Brain microvascular endothelial cell (primary cell): ENCODE results near the gene MEI1.

Experiments used
- DNase-seq: peaks from one replicate; pipeline ENCODE4 v3.0.0-alpha.2; 2020
- H3K27ac ChIP-seq: fragments of 250-450 bp; sonication (Bioruptor Pico); 2 replicates; pipeline ENCODE4 v1.5.1; 2020; ENCODE audit warnings: mild to moderate bottlenecking, moderate library complexity
- H3K27me3 ChIP-seq: fragments of 250-450 bp; sonication (Bioruptor Pico); replicated peaks from 2 replicates; pipeline ENCODE4 v1.5.1; 2020; ENCODE audit warnings: mild to moderate bottlenecking
- H3K36me3 ChIP-seq: fragments of 250-450 bp; sonication (Bioruptor Pico); replicated peaks from 2 replicates; pipeline ENCODE4 v1.5.1; 2020; ENCODE audit warnings: mild to moderate bottlenecking
- H3K4me3 ChIP-seq: 2 replicates; pipeline ENCODE4 v1.5.1; 2011; ENCODE audit warnings: low read depth, mild to moderate bottlenecking, control low read depth, low read length, moderate library complexity
- in situ Hi-C: cut with HindIII; loops from 2 replicates; pipeline ENCODE4 v1.10.0; 2017; ENCODE audit warnings: low sequenced_read_pairs, low pct_ligation_motif_present
- TF ChIP-seq, protein P1 (sequence below): IDR thresholded peaks from 2 replicates; pipeline ENCODE4 v1.5.1; 2011; ENCODE audit warnings: low read depth, mild to moderate bottlenecking, moderate library complexity, low read length, control low read depth, inconsistent platforms; ENCODE audit errors: missing control alignments

The MEI1 gene

DNA sequence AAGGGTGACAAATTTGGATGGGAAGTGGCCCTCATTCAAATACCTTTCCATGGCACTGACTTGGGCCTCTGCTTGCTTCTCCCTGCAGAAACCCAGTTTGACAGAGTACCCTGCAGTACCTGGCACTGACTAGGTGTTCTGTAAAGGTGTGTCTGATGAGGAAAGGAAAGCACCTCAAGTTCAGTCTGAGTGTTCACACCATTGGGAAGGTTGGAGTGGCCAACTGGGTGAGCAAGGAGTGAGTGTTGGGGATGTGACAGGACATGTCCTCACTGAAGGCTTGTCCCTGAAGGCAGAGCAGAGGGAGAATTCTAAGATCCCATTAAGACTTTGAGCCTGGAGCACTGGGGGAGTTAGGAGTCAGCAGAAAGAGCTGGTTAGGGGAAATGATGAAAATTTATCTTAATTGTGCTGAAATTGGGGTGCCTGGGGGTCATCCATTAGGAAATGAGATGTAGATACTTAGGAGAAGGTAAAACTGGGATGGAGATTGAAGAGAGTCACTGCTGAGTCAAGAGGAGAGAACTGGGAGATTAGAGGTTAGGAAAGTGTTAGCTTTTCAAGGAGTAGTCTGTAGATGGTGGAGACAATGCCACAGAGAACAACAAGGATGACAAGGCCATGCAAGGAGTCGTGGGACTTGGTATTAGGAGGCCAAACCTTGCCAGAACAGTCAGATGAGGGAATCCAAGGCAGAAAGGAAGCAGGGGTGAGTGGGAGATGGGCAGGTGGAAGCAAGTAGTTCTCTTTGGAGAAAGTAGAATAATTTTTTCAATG is 139.7 kb downstream of the MEI1 start:
- Histone ChIP-seq H3K4me3 (no peak overlapping the region), H3K27ac (no peak overlapping the region), H3K27me3 (no peaks in the 10 kb centered on the region), H3K36me3 (peaks cover 18% of the 10 kb centered on the region)
- no peak for DNase-seq
- TF ChIP-seq, protein P1, sequence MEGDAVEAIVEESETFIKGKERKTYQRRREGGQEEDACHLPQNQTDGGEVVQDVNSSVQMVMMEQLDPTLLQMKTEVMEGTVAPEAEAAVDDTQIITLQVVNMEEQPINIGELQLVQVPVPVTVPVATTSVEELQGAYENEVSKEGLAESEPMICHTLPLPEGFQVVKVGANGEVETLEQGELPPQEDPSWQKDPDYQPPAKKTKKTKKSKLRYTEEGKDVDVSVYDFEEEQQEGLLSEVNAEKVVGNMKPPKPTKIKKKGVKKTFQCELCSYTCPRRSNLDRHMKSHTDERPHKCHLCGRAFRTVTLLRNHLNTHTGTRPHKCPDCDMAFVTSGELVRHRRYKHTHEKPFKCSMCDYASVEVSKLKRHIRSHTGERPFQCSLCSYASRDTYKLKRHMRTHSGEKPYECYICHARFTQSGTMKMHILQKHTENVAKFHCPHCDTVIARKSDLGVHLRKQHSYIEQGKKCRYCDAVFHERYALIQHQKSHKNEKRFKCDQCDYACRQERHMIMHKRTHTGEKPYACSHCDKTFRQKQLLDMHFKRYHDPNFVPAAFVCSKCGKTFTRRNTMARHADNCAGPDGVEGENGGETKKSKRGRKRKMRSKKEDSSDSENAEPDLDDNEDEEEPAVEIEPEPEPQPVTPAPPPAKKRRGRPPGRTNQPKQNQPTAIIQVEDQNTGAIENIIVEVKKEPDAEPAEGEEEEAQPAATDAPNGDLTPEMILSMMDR: no peak
- in situ Hi-C loops: no loop called here

DNA sequence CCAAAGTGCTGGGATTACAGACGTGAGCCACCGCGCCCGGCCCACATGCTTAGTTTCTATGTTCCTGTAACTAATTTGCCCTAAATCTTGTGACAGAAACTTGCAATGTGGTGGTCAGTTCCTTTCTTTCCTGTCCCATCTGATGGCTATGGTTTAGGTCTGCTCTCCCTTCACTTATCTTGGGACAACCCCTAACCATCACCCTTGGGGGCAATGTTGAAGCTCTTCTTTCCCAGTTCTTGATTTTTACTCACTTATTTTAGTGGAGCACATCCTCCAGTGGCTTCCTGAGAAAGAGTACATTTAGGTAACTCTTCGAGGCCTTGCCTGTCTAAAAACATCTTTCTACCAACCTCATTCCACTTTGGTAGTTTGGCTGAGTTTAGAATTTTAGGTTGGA is 140.9 kb downstream of the MEI1 start:
- TF ChIP-seq, protein P1: no peak
- no peaks in the 10 kb centered on the region for H3K27me3 ChIP-seq
- DNase-seq: no peak
- no peak overlapping the region for H3K27ac ChIP-seq
- H3K4me3 ChIP-seq: no peak overlapping the region
- in situ Hi-C loops: no loop called here
- peaks cover 18% of the 10 kb centered on the region for H3K36me3 ChIP-seq

DNA sequence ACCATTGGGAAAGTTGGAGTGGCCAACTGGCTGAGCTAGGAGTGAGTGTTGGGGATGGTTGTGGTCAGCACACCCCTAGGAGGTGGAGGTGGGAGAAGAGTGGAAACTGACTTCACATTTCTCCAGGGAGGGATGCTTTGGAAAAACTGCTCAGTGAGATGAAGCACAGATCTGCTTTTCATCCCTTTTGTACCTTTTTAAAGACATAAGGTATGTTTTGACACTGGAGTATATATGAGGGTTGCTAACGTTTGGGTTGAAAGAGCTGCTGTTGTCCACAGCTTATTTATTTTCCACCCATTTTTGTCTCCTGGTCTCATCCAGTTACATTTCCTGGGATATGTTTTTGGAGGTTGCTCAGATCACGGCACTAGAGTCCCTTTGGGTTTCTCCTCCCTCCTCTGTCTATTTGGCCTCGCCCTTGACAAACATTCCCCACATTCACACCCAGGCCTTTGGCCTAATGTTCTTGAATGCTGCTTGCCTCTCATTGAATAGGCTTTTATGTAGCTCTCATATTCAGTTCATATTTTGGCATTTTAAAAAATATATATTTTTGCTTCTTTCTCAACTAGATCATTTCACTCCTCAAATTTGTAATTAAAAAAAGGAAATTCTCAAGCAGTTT is 141.9 kb downstream of the MEI1 start:
- no peak overlapping the region for H3K27ac ChIP-seq
- DNase-seq: no peak
- no peaks in the 10 kb centered on the region for H3K27me3 ChIP-seq
- peaks cover 13% of the 10 kb centered on the region for H3K36me3 ChIP-seq
- H3K4me3 ChIP-seq: no peak overlapping the region
- TF ChIP-seq, protein P1: no peak
- in situ Hi-C loops: no loop called here

DNA sequence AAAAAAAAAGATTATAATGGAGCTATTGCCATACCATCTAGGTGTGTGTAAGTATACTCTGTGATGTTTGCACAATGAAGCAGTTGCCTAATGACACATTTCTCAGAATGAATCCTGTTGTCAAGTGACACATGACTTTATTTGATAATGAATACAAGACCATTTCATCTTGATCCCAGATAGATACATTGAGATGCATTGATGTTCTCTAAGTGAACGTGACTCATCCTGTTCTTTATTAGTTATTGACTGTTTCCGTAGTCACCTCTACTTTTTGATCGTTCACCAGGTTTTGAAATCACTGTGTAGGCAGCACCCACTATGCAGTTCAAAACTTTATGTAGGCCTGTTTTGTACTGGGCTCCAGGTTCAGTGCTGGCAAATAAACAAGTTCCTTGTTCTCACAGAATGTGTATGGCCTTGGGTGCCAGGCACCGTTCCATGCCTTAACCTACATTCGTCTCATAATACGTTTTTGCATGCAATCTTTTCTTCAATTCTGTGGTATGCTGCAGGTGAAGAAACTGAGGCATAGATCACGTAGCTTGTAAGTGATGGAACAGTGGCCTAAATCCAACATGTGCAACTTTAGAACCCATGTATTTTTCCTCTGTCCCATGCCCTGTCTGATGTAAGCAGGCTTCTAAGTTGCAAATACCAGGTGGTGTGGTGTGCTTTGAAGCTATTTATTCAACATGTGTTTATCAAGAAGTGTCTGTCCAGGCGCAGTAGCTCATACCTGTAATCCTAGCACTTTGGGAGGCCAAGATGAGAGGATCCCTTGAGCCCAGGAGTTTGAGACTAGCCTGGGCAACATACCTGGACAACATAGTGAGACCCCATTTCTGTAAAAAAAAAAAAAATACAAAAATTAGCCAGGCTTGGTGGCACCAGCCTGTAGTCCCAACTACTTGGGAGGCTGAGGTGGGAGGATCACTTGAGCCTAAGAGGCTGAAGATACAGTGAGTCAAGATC is 144.0 kb downstream of the MEI1 start:
- in situ Hi-C loops: no loop called here
- H3K4me3 ChIP-seq: no peak overlapping the region
- H3K36me3 ChIP-seq: peaks cover 5% of the 10 kb centered on the region
- no peak overlapping the region for H3K27ac ChIP-seq
- TF ChIP-seq, protein P1: no peak
- no peak for DNase-seq
- H3K27me3 ChIP-seq: no peaks in the 10 kb centered on the region

DNA sequence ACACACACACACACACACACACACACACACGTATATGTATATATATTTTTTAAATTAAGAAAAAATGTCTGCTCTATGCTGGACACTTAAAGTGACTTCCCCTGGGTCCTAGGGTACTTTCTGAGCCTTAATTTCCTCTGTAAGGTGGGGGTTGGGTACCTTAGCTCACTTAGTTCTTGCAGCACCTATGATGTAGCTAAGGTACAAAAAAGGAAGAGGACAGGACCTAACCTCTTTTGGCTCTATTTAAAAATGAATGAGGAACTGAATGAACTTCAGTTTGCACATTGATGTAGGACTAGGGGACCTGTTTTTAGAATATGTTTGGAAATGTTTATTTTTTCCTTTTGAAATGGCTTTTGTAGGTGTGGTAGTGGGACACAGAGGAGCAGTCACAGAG is 144.7 kb downstream of the MEI1 start:
- TF ChIP-seq, protein P1: no peak
- no peak overlapping the region for H3K4me3 ChIP-seq
- no peak overlapping the region for H3K27ac ChIP-seq
- no peak for DNase-seq
- peaks cover 5% of the 10 kb centered on the region for H3K36me3 ChIP-seq
- H3K27me3 ChIP-seq: no peaks in the 10 kb centered on the region
- in situ Hi-C loops: no loop called here
